Glutamatergic neuron (in vitro differentiated cells): ENCODE data around the gene LRWD1. TPM values are rescaled to one million over a fixed set of nuclear protein-coding genes. Genes with fewer than 3 reads are reported as not detected.

Source experiments
- DNase-seq: peaks from one replicate; pipeline ENCODE4 v3.0.0; 2022
- H3K27ac Mint-ChIP-seq: one replicate; pipeline ENCODE4 v1.8.0; 2020; ENCODE audit warnings: mild to moderate bottlenecking, mixed read lengths, inconsistent platforms; ENCODE audit not compliant: unreplicated experiment
- H3K27me3 Mint-ChIP-seq: one replicate; pipeline ENCODE4 v1.8.0; 2020; ENCODE audit warnings: mild to moderate bottlenecking, moderate library complexity, mixed read lengths, inconsistent platforms; ENCODE audit not compliant: unreplicated experiment
- H3K36me3 Mint-ChIP-seq: one replicate; pipeline ENCODE4 v1.8.0; 2020; ENCODE audit warnings: mild to moderate bottlenecking, mixed read lengths, inconsistent platforms; ENCODE audit not compliant: unreplicated experiment
- H3K4me1 Mint-ChIP-seq: one replicate; pipeline ENCODE4 v1.8.0; 2020; ENCODE audit warnings: mild to moderate bottlenecking, low read depth, mixed read lengths, inconsistent platforms; ENCODE audit not compliant: unreplicated experiment
- H3K4me3 Mint-ChIP-seq: one replicate; pipeline ENCODE4 v1.8.0; 2020; ENCODE audit warnings: mild to moderate bottlenecking, mixed read lengths, inconsistent platforms; ENCODE audit not compliant: unreplicated experiment
- H3K9me3 Mint-ChIP-seq: one replicate; pipeline ENCODE4 v1.8.0; 2020; ENCODE audit warnings: mild to moderate bottlenecking, moderate library complexity, mixed read lengths, inconsistent platforms; ENCODE audit not compliant: unreplicated experiment
- total RNA-seq: library from RNA; stranded (reverse); fragmentation: NEBNext Ultra II Directional; extraction: Animal tissue kit (Norgen Biotek cat#: 25700); gene quantifications from one replicate; pipeline ENCODE4 v1.2.1, GENCODE V29; 2021; ENCODE audit not compliant: unreplicated experiment
- TF ChIP-seq, protein P1 (sequence below): fragments of 200-600 bp; sonication (generic); IDR thresholded peaks from one replicate; pipeline ENCODE4 v1.5.0; 2021; ENCODE audit not compliant: partially characterized antibody, unreplicated experiment

LRWD1 gene
- total RNA-seq, 1 donor from 2014 or later = 37.0 TPM

DNA sequence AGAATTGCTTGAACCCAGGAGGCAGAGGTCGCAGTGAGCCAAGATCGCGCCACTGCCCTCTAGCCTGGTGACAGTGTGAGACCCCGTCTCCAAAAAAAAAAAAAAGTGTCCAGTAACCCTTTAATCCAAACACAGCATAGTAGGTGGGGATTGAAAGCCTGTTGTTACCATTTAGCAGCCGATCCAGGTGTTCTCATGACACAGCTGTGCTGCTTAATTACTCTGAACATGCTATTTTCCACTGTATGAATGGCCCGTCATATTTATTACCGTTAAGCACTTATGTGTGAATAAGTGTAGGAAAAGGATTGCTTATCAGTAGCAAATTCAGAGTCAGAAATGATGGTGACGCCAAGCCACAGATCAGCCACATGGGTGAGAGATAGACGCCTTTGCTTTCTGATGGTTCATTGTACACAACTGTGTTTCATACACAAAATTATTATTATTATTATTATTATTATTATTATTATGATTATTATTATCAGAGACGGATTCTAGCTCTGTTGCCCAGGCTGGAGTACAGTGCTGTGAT is 43.0 kb upstream of the LRWD1 start:
- H3K4me1 Mint-ChIP-seq = peaks cover 26% of the 10 kb centered on the region
- H3K36me3 Mint-ChIP-seq = peaks cover 5% of the 10 kb centered on the region
- no peak overlapping the region for H3K27ac Mint-ChIP-seq
- no peak overlapping the region for H3K4me3 Mint-ChIP-seq
- TF ChIP-seq, protein P1, sequence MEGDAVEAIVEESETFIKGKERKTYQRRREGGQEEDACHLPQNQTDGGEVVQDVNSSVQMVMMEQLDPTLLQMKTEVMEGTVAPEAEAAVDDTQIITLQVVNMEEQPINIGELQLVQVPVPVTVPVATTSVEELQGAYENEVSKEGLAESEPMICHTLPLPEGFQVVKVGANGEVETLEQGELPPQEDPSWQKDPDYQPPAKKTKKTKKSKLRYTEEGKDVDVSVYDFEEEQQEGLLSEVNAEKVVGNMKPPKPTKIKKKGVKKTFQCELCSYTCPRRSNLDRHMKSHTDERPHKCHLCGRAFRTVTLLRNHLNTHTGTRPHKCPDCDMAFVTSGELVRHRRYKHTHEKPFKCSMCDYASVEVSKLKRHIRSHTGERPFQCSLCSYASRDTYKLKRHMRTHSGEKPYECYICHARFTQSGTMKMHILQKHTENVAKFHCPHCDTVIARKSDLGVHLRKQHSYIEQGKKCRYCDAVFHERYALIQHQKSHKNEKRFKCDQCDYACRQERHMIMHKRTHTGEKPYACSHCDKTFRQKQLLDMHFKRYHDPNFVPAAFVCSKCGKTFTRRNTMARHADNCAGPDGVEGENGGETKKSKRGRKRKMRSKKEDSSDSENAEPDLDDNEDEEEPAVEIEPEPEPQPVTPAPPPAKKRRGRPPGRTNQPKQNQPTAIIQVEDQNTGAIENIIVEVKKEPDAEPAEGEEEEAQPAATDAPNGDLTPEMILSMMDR = no peak
- DNase-seq = no peak
- peaks cover 26% of the 10 kb centered on the region for H3K9me3 Mint-ChIP-seq
- H3K27me3 Mint-ChIP-seq = peaks cover 14% of the 10 kb centered on the region

DNA sequence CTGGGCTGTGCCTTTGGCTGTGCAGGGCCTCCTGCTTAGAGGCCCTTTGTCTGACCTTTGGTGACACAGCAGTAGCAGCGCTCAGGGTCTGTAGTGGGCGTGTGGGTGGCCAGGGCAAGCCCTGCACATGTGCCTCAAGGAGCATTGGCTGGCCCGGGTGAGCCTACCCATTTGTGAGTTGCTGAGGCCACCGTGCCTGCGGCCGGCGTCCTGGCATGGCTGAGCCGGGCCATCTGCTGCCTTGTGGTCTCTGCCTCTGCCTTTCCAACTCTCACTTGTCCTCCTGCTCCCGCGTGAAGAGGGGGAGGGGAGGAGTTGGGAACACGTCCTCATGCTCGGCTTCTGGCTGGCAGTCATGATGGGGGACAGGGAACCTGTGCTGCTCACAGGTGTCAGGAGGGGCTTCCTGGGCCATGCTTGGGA is 40.6 kb upstream of the LRWD1 start:
- Mint-ChIP-seq H3K4me1 (peaks cover 26% of the 10 kb centered on the region), H3K27ac (peak overlapping the region; percentile 97), H3K4me3 (peak overlapping the region; percentile 78), H3K36me3 (peaks cover 5% of the 10 kb centered on the region), H3K9me3 (peaks cover 23% of the 10 kb centered on the region), H3K27me3 (peaks cover 14% of the 10 kb centered on the region)
- DNase-seq = peak; percentile 86
- TF ChIP-seq, protein P1 = no peak

DNA sequence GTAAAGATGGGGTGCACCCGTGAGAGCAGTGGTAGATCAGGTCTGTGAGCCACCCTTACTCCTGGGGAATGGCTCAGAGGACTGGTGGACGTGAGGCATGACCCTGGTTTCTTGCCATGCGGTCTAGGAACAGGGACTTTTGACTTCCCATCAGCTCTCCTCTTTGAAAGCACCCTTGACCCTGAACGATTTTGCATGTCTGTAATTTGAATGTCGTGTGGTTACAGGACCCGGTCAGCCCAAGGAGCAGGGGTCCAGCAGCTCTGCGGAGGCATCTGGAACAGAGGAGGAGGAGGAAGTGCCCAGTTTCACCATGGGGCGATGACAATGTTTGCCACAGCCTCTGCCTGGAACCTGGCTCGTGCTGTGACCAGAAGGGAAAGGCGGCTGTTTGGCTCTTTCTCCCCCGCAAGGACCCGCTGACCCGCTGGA is 40.0 kb upstream of the LRWD1 start:
- peaks cover 29% of the 10 kb centered on the region for H3K9me3 Mint-ChIP-seq
- H3K4me1 Mint-ChIP-seq = peaks cover 26% of the 10 kb centered on the region
- H3K27me3 Mint-ChIP-seq = peaks cover 14% of the 10 kb centered on the region
- peaks cover 5% of the 10 kb centered on the region for H3K36me3 Mint-ChIP-seq
- H3K27ac Mint-ChIP-seq = peak overlapping the region; percentile 97
- no peak for DNase-seq
- TF ChIP-seq, protein P1 = no peak
- peak overlapping the region; percentile 78 for H3K4me3 Mint-ChIP-seq

DNA sequence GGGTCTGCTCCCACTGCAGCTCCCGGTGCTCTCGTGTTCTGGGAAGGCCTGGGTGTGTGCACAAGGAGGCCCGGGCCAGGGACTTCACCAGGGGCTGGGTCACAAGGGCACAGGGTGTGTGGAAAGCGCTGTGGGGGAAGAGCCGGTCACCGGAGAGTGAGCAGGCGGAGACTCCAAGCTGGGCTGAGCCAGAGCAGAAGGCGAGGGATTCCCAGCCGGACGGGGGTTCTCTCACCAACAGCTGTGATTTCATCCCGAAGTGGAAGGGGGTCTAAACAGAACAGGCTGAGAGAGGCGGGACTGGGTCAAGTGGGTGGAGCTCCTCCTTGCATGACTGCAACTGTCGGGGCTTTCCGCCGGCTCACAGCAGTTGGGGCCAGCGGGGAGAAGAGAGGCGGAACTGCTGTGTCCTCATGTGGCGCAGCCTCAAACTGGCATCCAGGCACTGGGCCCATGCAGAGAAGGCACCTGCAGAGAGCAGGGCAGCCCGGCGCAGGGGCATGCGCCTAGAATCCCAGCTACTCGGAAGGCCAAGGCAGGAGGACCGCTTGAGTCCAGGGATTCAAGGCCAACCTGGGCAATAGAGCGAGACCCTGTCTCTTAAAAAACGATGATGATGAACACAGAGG is 39.0 kb upstream of the LRWD1 start:
- Mint-ChIP-seq H3K27me3 (peaks cover 14% of the 10 kb centered on the region), H3K27ac (peak overlapping the region; percentile 97), H3K36me3 (peaks cover 3% of the 10 kb centered on the region), H3K4me3 (peak overlapping the region; percentile 78), H3K4me1 (peaks cover 27% of the 10 kb centered on the region), H3K9me3 (peaks cover 29% of the 10 kb centered on the region)
- peak; percentile 77 for DNase-seq
- TF ChIP-seq, protein P1 = no peak
